Measurements from ENCODE around the gene ATAT1. TPM values are rescaled to one million over a fixed set of nuclear protein-coding genes. Genes with fewer than 3 reads are reported as not detected.

Gene ATAT1
- total and polyA plus RNA-seq, 2 of the 13 experiments (the other 11 are each of a cell fraction or from before 2014, with no cell fraction given), result 9.2 to 23.6 TPM

- TF ChIP-seq, protein P1, sequence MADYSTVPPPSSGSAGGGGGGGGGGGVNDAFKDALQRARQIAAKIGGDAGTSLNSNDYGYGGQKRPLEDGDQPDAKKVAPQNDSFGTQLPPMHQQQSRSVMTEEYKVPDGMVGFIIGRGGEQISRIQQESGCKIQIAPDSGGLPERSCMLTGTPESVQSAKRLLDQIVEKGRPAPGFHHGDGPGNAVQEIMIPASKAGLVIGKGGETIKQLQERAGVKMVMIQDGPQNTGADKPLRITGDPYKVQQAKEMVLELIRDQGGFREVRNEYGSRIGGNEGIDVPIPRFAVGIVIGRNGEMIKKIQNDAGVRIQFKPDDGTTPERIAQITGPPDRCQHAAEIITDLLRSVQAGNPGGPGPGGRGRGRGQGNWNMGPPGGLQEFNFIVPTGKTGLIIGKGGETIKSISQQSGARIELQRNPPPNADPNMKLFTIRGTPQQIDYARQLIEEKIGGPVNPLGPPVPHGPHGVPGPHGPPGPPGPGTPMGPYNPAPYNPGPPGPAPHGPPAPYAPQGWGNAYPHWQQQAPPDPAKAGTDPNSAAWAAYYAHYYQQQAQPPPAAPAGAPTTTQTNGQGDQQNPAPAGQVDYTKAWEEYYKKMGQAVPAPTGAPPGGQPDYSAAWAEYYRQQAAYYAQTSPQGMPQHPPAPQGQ (CRISPR knock-in tag; IDR thresholded peaks at IDR 0.05; ENCODE audit: borderline replicate concordance), result no peak; the same call in 1 of the 2 replicates
- no peak for TF ChIP-seq RNF2 (conservative IDR thresholded peaks at IDR 0.05; ENCODE audit: low read depth)
- TF ChIP-seq FOXK2 (IDR thresholded peaks at IDR 0.05), result peak; percentile 59; the same call in 1 of the 2 replicates
- peak; percentile 58 for TF ChIP-seq MAFF (IDR thresholded peaks at IDR 0.05; ENCODE audit: low read depth, low read length)
- TF ChIP-seq ZNF678 (CRISPR knock-in tag; IDR thresholded peaks at IDR 0.05), result no peak
- no peak for TF ChIP-seq PTBP1 (IDR thresholded peaks at IDR 0.05; ENCODE audit: low read depth, low read length, poor library complexity, severe bottlenecking)
- TF ChIP-seq, protein P2, sequence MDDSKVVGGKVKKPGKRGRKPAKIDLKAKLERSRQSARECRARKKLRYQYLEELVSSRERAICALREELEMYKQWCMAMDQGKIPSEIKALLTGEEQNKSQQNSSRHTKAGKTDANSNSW (CRISPR knock-in tag; IDR thresholded peaks at IDR 0.05; ENCODE audit: borderline replicate concordance), result peak; percentile 100
- TF ChIP-seq, protein P3, sequence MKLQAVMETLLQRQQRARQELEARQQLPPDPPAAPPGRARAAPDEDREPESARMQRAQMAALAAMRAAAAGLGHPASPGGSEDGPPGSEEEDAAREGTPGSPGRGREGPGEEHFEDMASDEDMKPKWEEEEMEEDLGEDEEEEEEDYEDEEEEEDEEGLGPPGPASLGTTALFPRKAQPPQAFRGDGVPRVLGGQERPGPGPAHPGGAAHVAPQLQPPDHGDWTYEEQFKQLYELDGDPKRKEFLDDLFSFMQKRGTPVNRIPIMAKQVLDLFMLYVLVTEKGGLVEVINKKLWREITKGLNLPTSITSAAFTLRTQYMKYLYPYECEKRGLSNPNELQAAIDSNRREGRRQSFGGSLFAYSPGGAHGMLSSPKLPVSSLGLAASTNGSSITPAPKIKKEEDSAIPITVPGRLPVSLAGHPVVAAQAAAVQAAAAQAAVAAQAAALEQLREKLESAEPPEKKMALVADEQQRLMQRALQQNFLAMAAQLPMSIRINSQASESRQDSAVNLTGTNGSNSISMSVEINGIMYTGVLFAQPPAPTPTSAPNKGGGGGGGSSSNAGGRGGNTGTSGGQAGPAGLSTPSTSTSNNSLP (IDR thresholded peaks at IDR 0.05; ENCODE audit: low read depth, low read length), result 0 out of 2 replicates have a peak, but pooled peaks have one; percentile 48
- peak; percentile 71; the same call in 1 of the 2 replicates for TF ChIP-seq MED1 (CRISPR knock-in tag; IDR thresholded peaks at IDR 0.05)
- no peak for TF ChIP-seq ZNF737 (CRISPR knock-in tag; IDR thresholded peaks at IDR 0.05; ENCODE audit: borderline replicate concordance)
- TF ChIP-seq MLLT10 (CRISPR knock-in tag; IDR thresholded peaks at IDR 0.05), result no peak
- TF ChIP-seq TBL1XR1 (IDR thresholded peaks at IDR 0.05; ENCODE audit: borderline replicate concordance, low read length, partially characterized antibody), result peak; percentile 74
- no peak for TF ChIP-seq NFIB (CRISPR knock-in tag; IDR thresholded peaks at IDR 0.05; ENCODE audit: borderline replicate concordance)
- peak; percentile 91 for TF ChIP-seq ZNF891 (CRISPR knock-in tag; IDR thresholded peaks at IDR 0.05)
- TF ChIP-seq ZBTB1 (CRISPR knock-in tag; IDR thresholded peaks at IDR 0.05; ENCODE audit: borderline replicate concordance), result no peak
- TF ChIP-seq ZNF550 (CRISPR knock-in tag; IDR thresholded peaks at IDR 0.05; ENCODE audit: borderline replicate concordance), result no peak
- TF ChIP-seq ZNF598 (CRISPR knock-in tag; IDR thresholded peaks at IDR 0.05; ENCODE audit: borderline replicate concordance), result peak; percentile 61; the same call in 1 of the 2 replicates
- peak; percentile 39; the same call in 1 of the 2 replicates for TF ChIP-seq THYN1 (CRISPR knock-in tag; IDR thresholded peaks at IDR 0.05; ENCODE audit: borderline replicate concordance, low read depth)
- no peak for TF ChIP-seq PAF1 (CRISPR knock-in tag; IDR thresholded peaks at IDR 0.05)
- TF ChIP-seq ZNF446 (CRISPR knock-in tag; IDR thresholded peaks at IDR 0.05), result no peak
- TF ChIP-seq MYPOP (CRISPR knock-in tag; IDR thresholded peaks at IDR 0.05), result peak; percentile 90
- no peak; the same call in 1 of the 2 replicates for TF ChIP-seq BCL3 (CRISPR knock-in tag; IDR thresholded peaks at IDR 0.05)
- TF ChIP-seq ZNF792 (CRISPR knock-in tag; IDR thresholded peaks at IDR 0.05), result peak; percentile 87
Measured at GRCh38 chr6:30617565-30618269, 9.0 kb upstream of the ATAT1 start, which contains the start of gene MRPS18B (continued).
